ENCODE measurements around the gene LEKR1. TPM values are rescaled to one million over a fixed set of nuclear protein-coding genes. Genes with fewer than 3 reads are reported as not detected.

The LEKR1 gene
- total RNA-seq, 1 donor from 2014 or later = 1.8 TPM

DNA sequence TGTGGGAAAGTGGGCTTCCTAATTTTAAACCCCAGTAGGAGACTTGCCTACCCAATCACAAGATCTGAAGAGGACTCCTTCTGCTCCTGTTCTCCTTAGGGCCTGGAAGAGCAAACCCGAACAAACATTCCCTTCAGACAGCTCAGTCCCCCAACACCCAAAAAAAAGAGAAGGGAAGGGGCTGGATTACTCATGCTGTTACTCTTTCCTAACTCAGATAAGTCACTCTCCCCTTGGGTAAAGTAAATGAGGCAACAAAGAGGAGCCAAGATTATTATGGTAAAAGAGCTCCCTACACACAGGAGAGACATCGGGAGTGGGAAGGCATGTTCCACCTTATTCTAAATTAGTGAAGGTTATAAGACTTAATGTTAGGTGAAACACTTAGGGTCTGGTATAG lies 18.1 kb upstream of the LEKR1 start:
- Mint-ChIP-seq H3K4me1 (peaks cover 33% of the 10 kb centered on the region), H3K27ac (ENCODE audit: unreplicated experiment) (no peak overlapping the region), H3K27me3 (ENCODE audit: low read depth) (no peaks in the 10 kb centered on the region), H3K36me3 (ENCODE audit: low read depth) (no peaks in the 10 kb centered on the region), H3K4me3 (no peak overlapping the region), H3K9me3 (peaks cover 3% of the 10 kb centered on the region)
- TF ChIP-seq, protein P1, sequence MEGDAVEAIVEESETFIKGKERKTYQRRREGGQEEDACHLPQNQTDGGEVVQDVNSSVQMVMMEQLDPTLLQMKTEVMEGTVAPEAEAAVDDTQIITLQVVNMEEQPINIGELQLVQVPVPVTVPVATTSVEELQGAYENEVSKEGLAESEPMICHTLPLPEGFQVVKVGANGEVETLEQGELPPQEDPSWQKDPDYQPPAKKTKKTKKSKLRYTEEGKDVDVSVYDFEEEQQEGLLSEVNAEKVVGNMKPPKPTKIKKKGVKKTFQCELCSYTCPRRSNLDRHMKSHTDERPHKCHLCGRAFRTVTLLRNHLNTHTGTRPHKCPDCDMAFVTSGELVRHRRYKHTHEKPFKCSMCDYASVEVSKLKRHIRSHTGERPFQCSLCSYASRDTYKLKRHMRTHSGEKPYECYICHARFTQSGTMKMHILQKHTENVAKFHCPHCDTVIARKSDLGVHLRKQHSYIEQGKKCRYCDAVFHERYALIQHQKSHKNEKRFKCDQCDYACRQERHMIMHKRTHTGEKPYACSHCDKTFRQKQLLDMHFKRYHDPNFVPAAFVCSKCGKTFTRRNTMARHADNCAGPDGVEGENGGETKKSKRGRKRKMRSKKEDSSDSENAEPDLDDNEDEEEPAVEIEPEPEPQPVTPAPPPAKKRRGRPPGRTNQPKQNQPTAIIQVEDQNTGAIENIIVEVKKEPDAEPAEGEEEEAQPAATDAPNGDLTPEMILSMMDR (conservative IDR thresholded peaks at IDR 0.05) = no peak
- no peak for DNase-seq (ENCODE audit: low read depth, low spot score)

DNA sequence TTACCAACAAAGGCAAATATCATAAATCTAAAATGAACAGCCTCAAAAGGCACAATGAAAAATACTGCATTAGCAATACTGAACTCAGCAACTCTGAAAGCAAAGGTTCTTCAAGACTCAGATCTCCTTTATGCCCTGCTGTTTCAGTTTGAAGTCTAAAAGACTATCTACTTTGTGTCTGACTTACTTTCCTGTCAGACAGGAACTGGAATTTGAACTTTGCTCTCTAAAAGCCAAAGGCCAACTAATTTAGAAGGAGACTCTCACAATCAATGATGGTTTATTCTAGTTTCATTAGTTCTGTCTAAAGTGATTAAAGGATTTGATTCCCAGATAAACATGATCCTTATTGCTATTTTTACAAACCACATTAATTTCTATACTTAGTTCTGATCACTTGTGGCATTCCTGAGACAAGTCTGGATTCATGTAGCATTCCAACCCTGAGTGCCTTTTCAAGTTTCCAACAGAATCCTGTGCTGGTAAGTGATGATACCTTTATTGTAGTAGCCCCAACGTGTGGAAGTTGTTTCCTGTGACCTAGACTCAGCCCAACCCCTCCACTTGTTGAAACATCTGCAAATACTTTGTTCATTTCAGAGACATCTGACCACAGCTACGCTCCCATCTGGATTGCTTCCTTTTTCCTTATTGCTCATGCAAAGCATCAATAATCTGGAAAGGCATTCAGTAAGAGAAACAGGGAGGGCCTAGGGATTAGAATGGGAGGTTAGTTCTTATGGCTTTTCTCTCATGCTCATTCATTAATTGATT lies 14.9 kb upstream of the LEKR1 start:
- TF ChIP-seq, protein P1 (conservative IDR thresholded peaks at IDR 0.05) = no peak
- Mint-ChIP-seq H3K27ac (ENCODE audit: unreplicated experiment) (no peak overlapping the region), H3K9me3 (no peaks in the 10 kb centered on the region), H3K4me1 (peaks cover 43% of the 10 kb centered on the region), H3K36me3 (ENCODE audit: low read depth) (no peaks in the 10 kb centered on the region), H3K4me3 (peak overlapping the region; percentile 15), H3K27me3 (ENCODE audit: low read depth) (peaks cover 7% of the 10 kb centered on the region)
- DNase-seq (ENCODE audit: low read depth, low spot score) = no peak

DNA sequence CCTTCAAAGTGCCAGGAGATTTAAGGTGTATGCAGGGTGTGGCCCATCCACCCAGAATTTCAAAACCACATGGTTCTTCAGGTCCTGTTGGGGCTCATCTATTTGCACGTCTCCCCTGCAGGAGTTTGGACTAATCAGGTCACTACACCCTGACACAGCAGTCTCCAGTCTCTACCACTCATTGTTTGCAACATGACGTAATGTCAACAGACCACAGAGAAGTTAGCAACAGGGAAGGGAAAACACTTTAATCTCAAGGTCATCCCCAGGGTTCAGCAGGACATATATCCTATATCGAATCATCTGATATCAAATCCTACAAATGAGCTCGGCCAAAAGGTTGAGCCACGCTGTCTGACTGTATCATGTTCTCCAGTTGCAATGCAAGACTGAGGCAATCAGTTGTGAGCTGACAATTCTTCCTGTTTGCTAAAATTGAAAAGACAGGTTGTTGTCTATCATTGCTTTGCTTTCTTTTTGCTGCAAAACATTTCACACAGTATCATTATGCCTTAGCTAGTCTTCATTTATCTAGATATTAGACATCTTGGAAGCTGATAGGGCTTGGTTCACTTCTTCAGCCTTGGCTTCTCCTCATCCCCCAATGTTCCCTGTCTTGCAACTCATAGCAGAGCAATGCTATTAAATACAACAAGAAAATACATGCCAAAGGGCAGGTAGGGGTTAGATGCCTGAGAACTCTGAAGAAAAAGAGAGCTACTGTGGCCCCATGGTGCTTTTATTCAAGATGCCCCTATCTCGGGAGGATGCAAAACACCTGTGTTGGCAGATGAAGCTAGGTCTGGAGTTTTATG lies 13.4 kb upstream of the LEKR1 start:
- Mint-ChIP-seq H3K27ac (ENCODE audit: unreplicated experiment) (no peak overlapping the region), H3K36me3 (ENCODE audit: low read depth) (no peaks in the 10 kb centered on the region)

DNA sequence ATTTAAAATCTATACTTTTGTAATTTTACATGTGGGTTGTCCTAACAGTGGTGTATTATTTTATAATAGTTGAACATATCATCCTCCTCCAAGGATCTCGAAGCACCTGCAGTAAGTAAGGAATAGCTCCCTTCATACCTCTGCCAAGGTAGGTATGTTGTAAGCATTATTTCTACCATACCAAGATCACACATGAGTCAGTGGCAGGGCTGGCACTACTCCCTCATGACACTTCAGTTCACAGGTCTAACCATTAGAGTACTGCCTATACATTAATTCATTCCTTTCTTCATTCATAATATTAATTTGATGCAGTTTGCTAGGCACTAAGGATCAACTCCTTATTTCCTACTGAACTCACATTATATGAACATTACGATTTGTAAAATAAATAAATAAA lies 11.9 kb upstream of the LEKR1 start:
- H3K27ac Mint-ChIP-seq (ENCODE audit: unreplicated experiment) = no peak overlapping the region
- peaks cover 13% of the 10 kb centered on the region for H3K27me3 Mint-ChIP-seq (ENCODE audit: low read depth)
- peaks cover 58% of the 10 kb centered on the region for H3K4me1 Mint-ChIP-seq
- DNase-seq (ENCODE audit: low read depth, low spot score) = no peak
- H3K4me3 Mint-ChIP-seq = no peak overlapping the region
- no peaks in the 10 kb centered on the region for H3K36me3 Mint-ChIP-seq (ENCODE audit: low read depth)
- H3K9me3 Mint-ChIP-seq = no peaks in the 10 kb centered on the region
- TF ChIP-seq, protein P1 (conservative IDR thresholded peaks at IDR 0.05) = no peak

More for the DNA sequence above, 13.4 kb upstream of the LEKR1 start:
- Mint-ChIP-seq H3K4me1 (peaks cover 51% of the 10 kb centered on the region), H3K4me3 (no peak overlapping the region), H3K27me3 (ENCODE audit: low read depth) (peaks cover 13% of the 10 kb centered on the region), H3K9me3 (no peaks in the 10 kb centered on the region)
- no peak for DNase-seq (ENCODE audit: low read depth, low spot score)
- TF ChIP-seq, protein P1 (conservative IDR thresholded peaks at IDR 0.05) = no peak

DNA sequence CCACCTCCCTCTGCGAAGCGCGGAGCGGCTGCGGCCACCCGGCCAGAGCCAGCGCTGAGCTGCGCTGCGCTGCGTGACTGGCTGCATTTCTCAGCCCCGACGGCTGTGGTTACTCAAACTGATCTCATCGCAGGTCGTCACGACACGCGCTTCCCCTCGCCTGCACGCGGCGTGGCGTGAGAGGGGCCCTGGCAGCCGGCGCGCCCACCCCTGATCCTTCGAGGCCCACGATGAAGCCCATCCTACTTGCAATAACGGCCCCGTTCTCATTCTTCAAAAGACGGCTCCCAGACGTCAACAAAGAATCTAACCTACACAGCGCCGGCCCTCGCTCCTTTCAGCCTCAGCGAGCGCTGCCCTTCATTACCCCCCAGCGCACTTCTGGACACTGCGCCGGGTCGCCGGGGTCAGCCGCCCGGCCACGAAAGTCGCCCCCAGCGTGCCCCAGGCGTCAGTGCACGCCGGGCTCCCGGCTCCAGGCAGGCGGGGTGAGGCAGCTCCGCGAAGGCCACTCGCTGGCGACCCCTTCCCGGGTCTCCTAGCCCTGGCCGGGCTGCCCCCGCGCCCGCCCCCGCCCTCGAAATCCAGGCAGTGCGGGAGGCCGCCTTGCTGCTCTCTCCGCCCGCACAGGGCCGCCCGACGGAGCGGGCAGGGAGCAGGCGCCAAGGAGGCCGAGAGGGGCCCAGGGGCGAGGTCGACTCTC lies 9.9 kb upstream of the LEKR1 start:
- H3K27ac Mint-ChIP-seq (ENCODE audit: unreplicated experiment) = peak overlapping the region; percentile 93
- TF ChIP-seq, protein P1 (conservative IDR thresholded peaks at IDR 0.05) = peak; percentile 25
- H3K4me1 Mint-ChIP-seq = peaks cover 43% of the 10 kb centered on the region
- H3K36me3 Mint-ChIP-seq (ENCODE audit: low read depth) = no peaks in the 10 kb centered on the region
- peak; percentile 40 for DNase-seq (ENCODE audit: low read depth, low spot score)
- H3K4me3 Mint-ChIP-seq = peak overlapping the region; percentile 93
- peaks cover 13% of the 10 kb centered on the region for H3K27me3 Mint-ChIP-seq (ENCODE audit: low read depth)
- H3K9me3 Mint-ChIP-seq = no peaks in the 10 kb centered on the region

All from neural crest cell (in vitro differentiated cells).